GM12864 (cell line): ENCODE results near the gene HDAC4.

Experiments
- DNase-seq: peaks from one replicate; pipeline ENCODE4 v3.0.0-alpha.2; 2011; ENCODE audit warnings: low read depth
- H3K4me3 ChIP-seq: 2 replicates; pipeline ENCODE4 v1.5.1; 2011; ENCODE audit warnings: mild to moderate bottlenecking, low read depth, low read length, control low read depth
- CTCF ChIP-seq: IDR thresholded peaks from 2 replicates; pipeline ENCODE4 v1.5.1; 2011; ENCODE audit warnings: low read depth, mild to moderate bottlenecking, moderate library complexity, low read length, control low read depth, inconsistent platforms; ENCODE audit errors: missing control alignments

Gene HDAC4

GRCh38 chr2:239324456-239324855, 76.4 kb downstream of the HDAC4 start:
- no peak overlapping the region for H3K4me3 ChIP-seq
- no peak for TF ChIP-seq CTCF
- no peak for DNase-seq

- TF ChIP-seq CTCF = no peak
- no peak for DNase-seq
- H3K4me3 ChIP-seq = no peak overlapping the region
These were observed 77.4 kb downstream of the HDAC4 start for GRCh38 chr2:239323447-239323846.

GRCh38 chr2:239322416-239323086, 78.3 kb downstream of the HDAC4 start:
- no peak overlapping the region for H3K4me3 ChIP-seq
- no peak for TF ChIP-seq CTCF
- DNase-seq = no peak

- no peak for DNase-seq
- TF ChIP-seq CTCF = no peak
- H3K4me3 ChIP-seq = no peak overlapping the region
These were observed 79.0 kb downstream of the HDAC4 start for GRCh38 chr2:239321596-239322415.

GRCh38 chr2:239318790-239319661, 81.8 kb downstream of the HDAC4 start:
- no peak for TF ChIP-seq CTCF
- DNase-seq = no peak
- no peak overlapping the region for H3K4me3 ChIP-seq

GRCh38 chr2:239318151-239318611, 82.6 kb downstream of the HDAC4 start:
- no peak for TF ChIP-seq CTCF
- H3K4me3 ChIP-seq = no peak overlapping the region
- DNase-seq = no peak
